ENCODE results near the gene WBP2. TPM values are rescaled to one million over a fixed set of nuclear protein-coding genes. Genes with fewer than 3 reads are reported as not detected.

The WBP2 gene
- total and polyA plus RNA-seq, 2 of the 8 experiments (the other 6 are each of a cell fraction or from before 2014, with no cell fraction given): 48.2 to 71.2 TPM

GRCh38 chr17:75869282-75870141 is 14.4 kb upstream of the WBP2 start:
- H2AK5ac ChIP-seq (ENCODE audit: low read depth, low read length): no peak overlapping the region
- no peak overlapping the region for H4K5ac ChIP-seq (ENCODE audit: insufficient read length, low read depth, low read length)
- H3K27ac ChIP-seq (ENCODE audit: low read depth, low read length): no peak overlapping the region
- whole genome bisulfite sequencing, 2 experiments (ENCODE audit: extremely low coverage in 1 of 2, insufficient coverage in 1 of 2, insufficient read length in 1 of 2, insufficient replicate concordance in 2 of 2, low coverage in 1 of 2, low lambda C conversion rate in 2 of 2, missing lambda C conversion rate in 1 of 2): 89% methylated on average over 21 of the region's 23 CpGs; no CpG with 5 or more reads in 1 of the 2 experiments
- 0 out of 2 replicates have a peak overlapping the region, but pooled peaks have one; percentile 18 for H2BK15ac ChIP-seq (ENCODE audit: low read length)
- DNase-seq (ENCODE audit: low read depth in 1 of 2, low spot score in 2 of 2) (no peak), FAIRE-seq (no peak)
- H2AFZ ChIP-seq (ENCODE audit: low read length): no peak overlapping the region
- ChIA-PET POLR2A (ENCODE audit: partially characterized antibody) (interaction anchor here (0.7 to 2.1 kb wide), 8 partner anchors 9 to 101 kb away, joined by 3 to 16 read pairs (median 3); partner anchors contain the start of gene TRIM65), CTCF (ENCODE audit: partially characterized antibody) (interaction anchor here (0.6 to 11.3 kb wide), 5 partner anchors 8 to 321 kb away, joined by 3 to 157 read pairs (median 5); partner anchors contain the start of gene WBP2)
- H3K79me2 ChIP-seq (ENCODE audit: control insufficient read depth in 1 of 2, insufficient read depth in 2 of 2, low read length in 2 of 2): no peaks in the 10 kb centered on the region
- no peak overlapping the region for H3K56ac ChIP-seq (replicated peaks; ENCODE audit: insufficient read length, low read depth, low read length)
- peak overlapping the region; percentile 35; the same call in 1 of the 2 replicates for H4K8ac ChIP-seq (ENCODE audit: extremely low read depth, insufficient read depth, low read length)
- peak overlapping the region; percentile 2 for H3K4ac ChIP-seq (replicated peaks; ENCODE audit: insufficient read length, low read depth, low read length)
- no peak overlapping the region for H3K14ac ChIP-seq (ENCODE audit: insufficient read length)
- H3K9me3 ChIP-seq (ENCODE audit: insufficient read depth in 2 of 2, low read depth in 1 of 2, low read length in 1 of 2): no peaks in the 10 kb centered on the region
- H3K79me1 ChIP-seq (ENCODE audit: low read depth, low read length): no peaks in the 10 kb centered on the region
- TF ChIP-seq POLR2AphosphoS5 (IDR thresholded peaks at IDR 0.05; ENCODE audit: low read depth, low read length) (no peak), ATF2 (IDR thresholded peaks at IDR 0.05; ENCODE audit: low read length) (no peak), JUND (IDR thresholded peaks at IDR 0.05; ENCODE audit: low read length) (no peak), ASH2L (IDR thresholded peaks at IDR 0.05; ENCODE audit: low read length) (no peak), TCF12 (IDR thresholded peaks at IDR 0.05; ENCODE audit: low read depth, low read length) (no peak), BRCA1 (IDR thresholded peaks at IDR 0.05; ENCODE audit: low read depth, low read length) (no peak), PHF8 (conservative IDR thresholded peaks at IDR 0.05; ENCODE audit: low read depth, low read length) (no peak), ZNF274 (IDR thresholded peaks at IDR 0.05; ENCODE audit: borderline replicate concordance, extremely low read depth, low read length) (no peak), CREB1 (IDR thresholded peaks at IDR 0.05) (no peak), SAP30 (IDR thresholded peaks at IDR 0.05; ENCODE audit: insufficient read depth, insufficient replicate concordance, low read length) (no peak)
- H3K23ac ChIP-seq (ENCODE audit: insufficient read length): no peak overlapping the region
- H2BK5ac ChIP-seq (ENCODE audit: low read depth, low read length): peak overlapping the region; percentile 82
- H3K36me3 ChIP-seq (ENCODE audit: control insufficient read depth in 2 of 4, insufficient read depth in 4 of 4, low read length in 3 of 4): no peaks in the 10 kb centered on the region
- H4K91ac ChIP-seq (replicated peaks; ENCODE audit: insufficient read length, low read length): no peak overlapping the region
- no peaks in the 10 kb centered on the region for H3K27me3 ChIP-seq (replicated peaks in 1 of 4; ENCODE audit: control insufficient read depth in 3 of 4, extremely low read depth in 1 of 4, insufficient read depth in 3 of 4, low read length in 3 of 4)
- H4K20me1 ChIP-seq (replicated peaks in 1 of 2; ENCODE audit: control insufficient read depth in 1 of 2, insufficient read depth in 2 of 2, low read length in 2 of 2): no peaks in the 10 kb centered on the region
- no peak overlapping the region for H2BK20ac ChIP-seq (ENCODE audit: low read length)
- no peaks in the 10 kb centered on the region; the same call in 1 of the 2 replicates for H3K23me2 ChIP-seq (ENCODE audit: low read depth, low read length)
- no peak overlapping the region for H3K18ac ChIP-seq (ENCODE audit: extremely low read depth, low read length)
- peak overlapping the region; percentile 35; the same call in 1 of the 2 replicates for H2BK12ac ChIP-seq (ENCODE audit: low read depth, low read length)
- no peak overlapping the region for H3K4me3 ChIP-seq (ENCODE audit: extremely low read depth in 1 of 4, insufficient read depth in 2 of 4, low read depth in 3 of 4, low read length in 4 of 4)
- H3K9ac ChIP-seq (replicated peaks in 1 of 4; ENCODE audit: extremely low read depth in 1 of 4, low read depth in 3 of 4, low read length in 3 of 4): no peak overlapping the region
- no peak overlapping the region for H3K4me2 ChIP-seq (ENCODE audit: insufficient read depth in 1 of 2, low read depth in 2 of 2, low read length in 2 of 2)
- peaks cover 0 to 6% (median 2%) of the 10 kb centered on the region in 4 experiments; a peak in 5 of 7 replicates for H3K4me1 ChIP-seq (replicated peaks in 1 of 4; ENCODE audit: control insufficient read depth in 3 of 4, insufficient read depth in 4 of 4, low read length in 3 of 4)
- no peak overlapping the region for H2BK120ac ChIP-seq (replicated peaks; ENCODE audit: low read depth, low read length)
